Ishikawa (cell line): ENCODE measurements around the gene WNT11.

Experiments
- CEBPB ChIP-seq: IDR thresholded peaks from 2 replicates; pipeline ENCODE4 v1.6.1; 2012
- CREB1 ChIP-seq: IDR thresholded peaks from 2 replicates; pipeline ENCODE4 v1.6.1; 2012; ENCODE audit warnings: low read depth
- EGR1 ChIP-seq: IDR thresholded peaks from 2 replicates; pipeline ENCODE4 v1.6.1; 2012
- EP300 ChIP-seq: IDR thresholded peaks from 2 replicates; pipeline ENCODE4 v1.6.1; 2012; ENCODE audit warnings: borderline replicate concordance
- FOXM1 ChIP-seq: IDR thresholded peaks from 2 replicates; pipeline ENCODE4 v1.6.1; 2012; ENCODE audit warnings: low read depth, borderline replicate concordance
- MAX ChIP-seq: IDR thresholded peaks from 2 replicates; pipeline ENCODE4 v1.6.1; 2012
- NFIC ChIP-seq: IDR thresholded peaks from 2 replicates; pipeline ENCODE4 v1.6.1; 2012
- RAD21 ChIP-seq: IDR thresholded peaks from 2 replicates; pipeline ENCODE4 v1.6.1; 2012; ENCODE audit warnings: low read depth
- TAF1 ChIP-seq: IDR thresholded peaks from 2 replicates; pipeline ENCODE4 v1.6.1; 2012; ENCODE audit warnings: low read depth, mild to moderate bottlenecking
- TCF12 ChIP-seq: IDR thresholded peaks from 2 replicates; pipeline ENCODE4 v1.6.1; 2012; ENCODE audit warnings: low read depth
- TEAD4 ChIP-seq: IDR thresholded peaks from 2 replicates; pipeline ENCODE4 v1.6.1; 2012
- YY1 ChIP-seq: IDR thresholded peaks from 2 replicates; pipeline ENCODE4 v1.6.1; 2012; ENCODE audit warnings: low read depth
- ZBTB7A ChIP-seq: IDR thresholded peaks from 2 replicates; pipeline ENCODE4 v1.6.1; 2012; ENCODE audit warnings: low read depth
- TF ChIP-seq, protein P1 (sequence below): IDR thresholded peaks from 2 replicates; pipeline ENCODE4 v1.6.1; 2012
- TF ChIP-seq, protein P2 (sequence below): IDR thresholded peaks from 2 replicates; pipeline ENCODE4 v1.6.1; 2012; ENCODE audit warnings: low read depth, mild to moderate bottlenecking

Gene WNT11

GRCh38 chr11:76151556-76152085 lies 54.7 kb downstream of the WNT11 start:
- TF ChIP-seq CREB1 = no peak
- no peak for TF ChIP-seq TCF12
- TF ChIP-seq, protein P1, sequence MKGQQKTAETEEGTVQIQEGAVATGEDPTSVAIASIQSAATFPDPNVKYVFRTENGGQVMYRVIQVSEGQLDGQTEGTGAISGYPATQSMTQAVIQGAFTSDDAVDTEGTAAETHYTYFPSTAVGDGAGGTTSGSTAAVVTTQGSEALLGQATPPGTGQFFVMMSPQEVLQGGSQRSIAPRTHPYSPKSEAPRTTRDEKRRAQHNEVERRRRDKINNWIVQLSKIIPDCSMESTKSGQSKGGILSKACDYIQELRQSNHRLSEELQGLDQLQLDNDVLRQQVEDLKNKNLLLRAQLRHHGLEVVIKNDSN = no peak
- TF ChIP-seq, protein P2, sequence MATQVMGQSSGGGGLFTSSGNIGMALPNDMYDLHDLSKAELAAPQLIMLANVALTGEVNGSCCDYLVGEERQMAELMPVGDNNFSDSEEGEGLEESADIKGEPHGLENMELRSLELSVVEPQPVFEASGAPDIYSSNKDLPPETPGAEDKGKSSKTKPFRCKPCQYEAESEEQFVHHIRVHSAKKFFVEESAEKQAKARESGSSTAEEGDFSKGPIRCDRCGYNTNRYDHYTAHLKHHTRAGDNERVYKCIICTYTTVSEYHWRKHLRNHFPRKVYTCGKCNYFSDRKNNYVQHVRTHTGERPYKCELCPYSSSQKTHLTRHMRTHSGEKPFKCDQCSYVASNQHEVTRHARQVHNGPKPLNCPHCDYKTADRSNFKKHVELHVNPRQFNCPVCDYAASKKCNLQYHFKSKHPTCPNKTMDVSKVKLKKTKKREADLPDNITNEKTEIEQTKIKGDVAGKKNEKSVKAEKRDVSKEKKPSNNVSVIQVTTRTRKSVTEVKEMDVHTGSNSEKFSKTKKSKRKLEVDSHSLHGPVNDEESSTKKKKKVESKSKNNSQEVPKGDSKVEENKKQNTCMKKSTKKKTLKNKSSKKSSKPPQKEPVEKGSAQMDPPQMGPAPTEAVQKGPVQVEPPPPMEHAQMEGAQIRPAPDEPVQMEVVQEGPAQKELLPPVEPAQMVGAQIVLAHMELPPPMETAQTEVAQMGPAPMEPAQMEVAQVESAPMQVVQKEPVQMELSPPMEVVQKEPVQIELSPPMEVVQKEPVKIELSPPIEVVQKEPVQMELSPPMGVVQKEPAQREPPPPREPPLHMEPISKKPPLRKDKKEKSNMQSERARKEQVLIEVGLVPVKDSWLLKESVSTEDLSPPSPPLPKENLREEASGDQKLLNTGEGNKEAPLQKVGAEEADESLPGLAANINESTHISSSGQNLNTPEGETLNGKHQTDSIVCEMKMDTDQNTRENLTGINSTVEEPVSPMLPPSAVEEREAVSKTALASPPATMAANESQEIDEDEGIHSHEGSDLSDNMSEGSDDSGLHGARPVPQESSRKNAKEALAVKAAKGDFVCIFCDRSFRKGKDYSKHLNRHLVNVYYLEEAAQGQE = no peak
- no peak for TF ChIP-seq EP300
- no peak for TF ChIP-seq FOXM1

DNA sequence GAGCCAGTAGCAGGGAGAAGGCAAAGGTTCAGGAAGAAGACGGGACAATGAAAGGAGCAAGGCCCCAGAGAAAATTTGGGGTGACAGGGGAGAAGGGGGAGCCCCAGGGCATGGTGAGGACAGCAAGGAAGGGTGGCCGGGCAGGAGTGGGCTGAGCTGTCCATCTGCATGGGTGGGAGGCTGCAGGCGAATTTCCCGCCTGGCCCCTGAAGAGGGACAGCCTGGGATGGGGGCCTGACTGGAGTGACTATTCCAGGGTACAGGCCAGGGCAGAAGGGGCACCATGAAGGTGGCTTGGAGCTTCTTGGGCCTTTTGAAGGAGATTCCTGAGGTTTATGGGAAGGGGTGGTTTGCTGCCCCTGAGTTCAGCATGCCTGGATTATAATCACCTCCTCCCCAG lies 56.2 kb downstream of the WNT11 start:
- TF ChIP-seq, protein P1 = no peak
- TF ChIP-seq YY1 (no peak), TEAD4 (no peak), RAD21 (no peak), NFIC (no peak), EP300 (no peak), CEBPB (no peak), ZBTB7A (no peak), EGR1 (no peak), MAX (no peak), TCF12 (no peak), TAF1 (no peak), CREB1 (no peak), FOXM1 (no peak)
- TF ChIP-seq, protein P2 = no peak

DNA sequence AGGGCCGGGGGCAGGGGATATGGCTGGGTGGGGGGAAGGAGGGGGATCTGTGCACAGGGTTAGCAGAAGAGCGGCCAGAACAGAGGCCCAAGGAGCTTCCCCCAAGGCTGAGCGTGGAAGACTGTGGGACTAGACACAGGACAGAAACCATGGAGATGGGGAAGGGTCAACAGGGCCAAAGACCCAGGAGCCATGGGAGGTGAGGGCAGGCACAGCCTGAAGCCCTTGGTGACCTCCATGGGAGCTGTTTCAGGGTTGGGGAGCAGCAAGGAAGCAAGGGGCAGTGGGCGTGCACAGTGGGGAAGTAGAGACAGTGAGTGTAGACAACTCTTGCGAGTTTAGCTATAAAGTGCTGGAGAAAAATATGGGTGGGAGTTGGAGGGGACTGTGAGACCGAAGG lies 56.6 kb downstream of the WNT11 start:
- TF ChIP-seq YY1 (no peak), MAX (no peak), RAD21 (no peak), TEAD4 (no peak)

DNA sequence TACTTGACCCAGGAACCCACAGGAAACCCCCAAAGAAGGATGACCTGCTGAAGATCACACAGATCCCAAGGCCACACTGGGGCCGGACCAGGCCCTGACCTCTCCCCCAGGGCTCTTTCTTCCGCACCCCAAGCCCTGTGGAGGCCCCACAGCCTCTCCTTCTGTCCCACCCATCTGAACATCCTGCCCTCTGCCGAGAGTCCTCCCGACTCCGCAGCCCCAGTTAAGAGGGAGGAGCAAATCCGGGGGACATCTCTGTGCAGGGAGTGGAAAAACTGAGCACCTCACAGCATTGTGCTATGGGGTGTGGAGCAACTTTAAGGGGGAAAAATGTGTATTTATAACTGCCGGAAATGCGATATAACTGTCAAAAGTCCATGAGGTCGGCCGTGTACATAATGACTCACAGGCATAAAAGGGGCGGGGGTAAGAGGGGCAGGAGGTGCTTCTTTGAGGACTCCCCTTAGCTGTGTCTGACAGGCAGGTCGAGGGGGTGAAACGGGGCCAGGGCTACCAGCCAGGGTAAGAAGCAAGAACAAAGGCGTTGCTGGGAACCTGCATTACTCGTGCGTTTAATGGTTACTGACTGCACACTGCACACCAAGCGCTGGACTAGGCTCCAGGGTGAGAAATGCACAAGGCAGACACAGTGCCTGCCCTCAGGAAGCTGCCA lies 57.2 kb downstream of the WNT11 start:
- no peak for TF ChIP-seq RAD21
- TF ChIP-seq MAX = no peak
- TF ChIP-seq, protein P2 = no peak
- TF ChIP-seq ZBTB7A = no peak
- TF ChIP-seq NFIC = no peak
- TF ChIP-seq EP300 = no peak
- no peak for TF ChIP-seq CEBPB
- no peak for TF ChIP-seq TCF12
- TF ChIP-seq YY1 = no peak

GRCh38 chr11:76148231-76148630 lies 58.1 kb downstream of the WNT11 start:
- TF ChIP-seq TEAD4 = no peak
- TF ChIP-seq, protein P1 = no peak
- TF ChIP-seq MAX = no peak
- no peak for TF ChIP-seq YY1
- no peak for TF ChIP-seq TCF12
- no peak for TF ChIP-seq EGR1
